ENCODE results near the gene CADM4. TPM values are rescaled to one million over a fixed set of nuclear protein-coding genes. Genes with fewer than 3 reads are reported as not detected.

The CADM4 gene
- total and polyA plus RNA-seq, 9 of the 15 experiments (the other 6 are each of a cell fraction or from before 2014, with no cell fraction given): 0.03 to 4.6 (median 1.3) TPM

GRCh38 chr19:43639519-43640423 lies at the start of gene CADM4 (continued):
- 0 out of 2 replicates have a peak, but pooled peaks have one; percentile 38 for TF ChIP-seq KDM2B (CRISPR knock-in tag; IDR thresholded peaks at IDR 0.05)
- TF ChIP-seq, protein P1, sequence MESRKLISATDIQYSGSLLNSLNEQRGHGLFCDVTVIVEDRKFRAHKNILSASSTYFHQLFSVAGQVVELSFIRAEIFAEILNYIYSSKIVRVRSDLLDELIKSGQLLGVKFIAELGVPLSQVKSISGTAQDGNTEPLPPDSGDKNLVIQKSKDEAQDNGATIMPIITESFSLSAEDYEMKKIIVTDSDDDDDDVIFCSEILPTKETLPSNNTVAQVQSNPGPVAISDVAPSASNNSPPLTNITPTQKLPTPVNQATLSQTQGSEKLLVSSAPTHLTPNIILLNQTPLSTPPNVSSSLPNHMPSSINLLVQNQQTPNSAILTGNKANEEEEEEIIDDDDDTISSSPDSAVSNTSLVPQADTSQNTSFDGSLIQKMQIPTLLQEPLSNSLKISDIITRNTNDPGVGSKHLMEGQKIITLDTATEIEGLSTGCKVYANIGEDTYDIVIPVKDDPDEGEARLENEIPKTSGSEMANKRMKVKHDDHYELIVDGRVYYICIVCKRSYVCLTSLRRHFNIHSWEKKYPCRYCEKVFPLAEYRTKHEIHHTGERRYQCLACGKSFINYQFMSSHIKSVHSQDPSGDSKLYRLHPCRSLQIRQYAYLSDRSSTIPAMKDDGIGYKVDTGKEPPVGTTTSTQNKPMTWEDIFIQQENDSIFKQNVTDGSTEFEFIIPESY (CRISPR knock-in tag; IDR thresholded peaks at IDR 0.05): no peak
- no peak for TF ChIP-seq ZFP91 (CRISPR knock-in tag; IDR thresholded peaks at IDR 0.05)
- no peak for TF ChIP-seq PTRF (tag; IDR thresholded peaks at IDR 0.05)
- no peak for TF ChIP-seq RBM17 (IDR thresholded peaks at IDR 0.05; ENCODE audit: borderline replicate concordance, low read depth, low read length)
- no peak for TF ChIP-seq SAFB (IDR thresholded peaks at IDR 0.05; ENCODE audit: borderline replicate concordance, low read depth, low read length)
- no peak for TF ChIP-seq ZNF121 (CRISPR knock-in tag; conservative IDR thresholded peaks at IDR 0.05)
- TF ChIP-seq, protein P2, sequence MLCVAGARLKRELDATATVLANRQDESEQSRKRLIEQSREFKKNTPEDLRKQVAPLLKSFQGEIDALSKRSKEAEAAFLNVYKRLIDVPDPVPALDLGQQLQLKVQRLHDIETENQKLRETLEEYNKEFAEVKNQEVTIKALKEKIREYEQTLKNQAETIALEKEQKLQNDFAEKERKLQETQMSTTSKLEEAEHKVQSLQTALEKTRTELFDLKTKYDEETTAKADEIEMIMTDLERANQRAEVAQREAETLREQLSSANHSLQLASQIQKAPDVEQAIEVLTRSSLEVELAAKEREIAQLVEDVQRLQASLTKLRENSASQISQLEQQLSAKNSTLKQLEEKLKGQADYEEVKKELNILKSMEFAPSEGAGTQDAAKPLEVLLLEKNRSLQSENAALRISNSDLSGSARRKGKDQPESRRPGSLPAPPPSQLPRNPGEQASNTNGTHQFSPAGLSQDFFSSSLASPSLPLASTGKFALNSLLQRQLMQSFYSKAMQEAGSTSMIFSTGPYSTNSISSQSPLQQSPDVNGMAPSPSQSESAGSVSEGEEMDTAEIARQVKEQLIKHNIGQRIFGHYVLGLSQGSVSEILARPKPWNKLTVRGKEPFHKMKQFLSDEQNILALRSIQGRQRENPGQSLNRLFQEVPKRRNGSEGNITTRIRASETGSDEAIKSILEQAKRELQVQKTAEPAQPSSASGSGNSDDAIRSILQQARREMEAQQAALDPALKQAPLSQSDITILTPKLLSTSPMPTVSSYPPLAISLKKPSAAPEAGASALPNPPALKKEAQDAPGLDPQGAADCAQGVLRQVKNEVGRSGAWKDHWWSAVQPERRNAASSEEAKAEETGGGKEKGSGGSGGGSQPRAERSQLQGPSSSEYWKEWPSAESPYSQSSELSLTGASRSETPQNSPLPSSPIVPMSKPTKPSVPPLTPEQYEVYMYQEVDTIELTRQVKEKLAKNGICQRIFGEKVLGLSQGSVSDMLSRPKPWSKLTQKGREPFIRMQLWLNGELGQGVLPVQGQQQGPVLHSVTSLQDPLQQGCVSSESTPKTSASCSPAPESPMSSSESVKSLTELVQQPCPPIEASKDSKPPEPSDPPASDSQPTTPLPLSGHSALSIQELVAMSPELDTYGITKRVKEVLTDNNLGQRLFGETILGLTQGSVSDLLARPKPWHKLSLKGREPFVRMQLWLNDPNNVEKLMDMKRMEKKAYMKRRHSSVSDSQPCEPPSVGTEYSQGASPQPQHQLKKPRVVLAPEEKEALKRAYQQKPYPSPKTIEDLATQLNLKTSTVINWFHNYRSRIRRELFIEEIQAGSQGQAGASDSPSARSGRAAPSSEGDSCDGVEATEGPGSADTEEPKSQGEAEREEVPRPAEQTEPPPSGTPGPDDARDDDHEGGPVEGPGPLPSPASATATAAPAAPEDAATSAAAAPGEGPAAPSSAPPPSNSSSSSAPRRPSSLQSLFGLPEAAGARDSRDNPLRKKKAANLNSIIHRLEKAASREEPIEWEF (CRISPR knock-in tag; IDR thresholded peaks at IDR 0.05): no peak
- TF ChIP-seq ZNF830 (CRISPR knock-in tag; IDR thresholded peaks at IDR 0.05): no peak
- no peak for TF ChIP-seq SNIP1 (IDR thresholded peaks at IDR 0.05; ENCODE audit: low read depth)
- no peak for TF ChIP-seq MAFG (tag; conservative IDR thresholded peaks at IDR 0.05)
- peak; percentile 52; the same call in 1 of the 2 replicates for TF ChIP-seq GABPB1 (CRISPR knock-in tag; IDR thresholded peaks at IDR 0.05)
- TF ChIP-seq ZNF217 (CRISPR knock-in tag; IDR thresholded peaks at IDR 0.05): no peak
- TF ChIP-seq RBBP5 (IDR thresholded peaks at IDR 0.05; ENCODE audit: borderline replicate concordance, insufficient read depth, low read length, poor library complexity, severe bottlenecking): no peak
- 0 out of 2 replicates have a peak, but pooled peaks have one; percentile 35 for TF ChIP-seq ZNF232 (CRISPR knock-in tag; IDR thresholded peaks at IDR 0.05)
- TF ChIP-seq NR3C1 (CRISPR knock-in tag; IDR thresholded peaks at IDR 0.05): 0 out of 2 replicates have a peak, but pooled peaks have one; percentile 66
- no peak for TF ChIP-seq PPARD (CRISPR knock-in tag; IDR thresholded peaks at IDR 0.05)
